PC-9 (cell line): ENCODE data around the gene ETS1. TPM values are rescaled to one million over a fixed set of nuclear protein-coding genes. Genes with fewer than 3 reads are reported as not detected.

ENCODE experiments used
- BruUV-seq: library from RNA; stranded (reverse); fragments of 400-500 nt; replicated peaks from 2 replicates; lab custom pipeline; 2021; lab: Mats Ljungman, UMichigan
- CTCF ChIA-PET: fragments of 300-600 bp; sonication (Branson Sonifier 250); formaldehyde crosslinking; loops from one replicate; lab custom pipeline; 2022; ENCODE audit warnings: antibody characterized with exemption; lab: Charles Lee
- POLR2A ChIA-PET: fragments of 300-600 bp; sonication (Branson Sonifier 250); formaldehyde crosslinking; loops from one replicate; lab custom pipeline; 2022; ENCODE audit warnings: antibody characterized with exemption; ENCODE audit not compliant: unreplicated experiment; lab: Charles Lee
- DNase-seq, 2 experiments: peaks; one replicate each; pipeline versions ENCODE4 v3.0.0 to v3.0.0-alpha.2; 2015 to 2022; ENCODE audit warnings: mixed read lengths in 1 of 2
- H2AFZ ChIP-seq: fragments of 200-600 bp; sonication (generic); 2 replicates; pipeline ENCODE4 v1.8.1; 2017; ENCODE audit warnings: antibody characterized with exemption
- H3F3A ChIP-seq: fragments of 200-600 bp; sonication (generic); 2 replicates; pipeline ENCODE4 v1.8.1; 2017; ENCODE audit warnings: antibody characterized with exemption, mild to moderate bottlenecking, low read depth; ENCODE audit not compliant: insufficient read depth
- H3K27ac ChIP-seq: fragments of 200-600 bp; sonication (generic); 2 replicates; pipeline ENCODE4 v1.6.1; 2016; ENCODE audit warnings: mixed run types
- H3K27me3 ChIP-seq: fragments of 200-600 bp; sonication (generic); 2 replicates; pipeline ENCODE4 v1.6.1; 2016; ENCODE audit warnings: low read depth, mixed run types; ENCODE audit not compliant: insufficient read depth
- H3K36me3 ChIP-seq: fragments of 200-600 bp; sonication (generic); 2 replicates; pipeline ENCODE4 v1.6.1; 2016; ENCODE audit warnings: low read depth, mixed run types
- H3K4me1 ChIP-seq: fragments of 200-600 bp; sonication (generic); replicated peaks from 2 replicates; pipeline ENCODE4 v1.6.1; 2016; ENCODE audit warnings: mixed run types; ENCODE audit not compliant: insufficient read depth
- H3K4me2 ChIP-seq: fragments of 200-600 bp; sonication (generic); 2 replicates; pipeline ENCODE4 v1.6.1; 2017; ENCODE audit warnings: mixed run types
- H3K4me3 ChIP-seq: fragments of 200-600 bp; sonication (generic); 2 replicates; pipeline ENCODE4 v1.6.1; 2016; ENCODE audit warnings: mixed run types
- H3K79me2 ChIP-seq: fragments of 200-600 bp; sonication (generic); 2 replicates; pipeline ENCODE4 v1.6.1; 2017; ENCODE audit warnings: low read depth, mixed run types
- H3K9me2 ChIP-seq: fragments of 200-600 bp; sonication (generic); 2 replicates; pipeline ENCODE4 v1.8.1; 2017; ENCODE audit warnings: mild to moderate bottlenecking; ENCODE audit not compliant: insufficient read depth
- H3K9me3 ChIP-seq: fragments of 200-600 bp; sonication (generic); 2 replicates; pipeline ENCODE4 v1.8.1; 2016; ENCODE audit warnings: low read depth; ENCODE audit not compliant: insufficient read depth
- H4K20me1 ChIP-seq: fragments of 200-600 bp; sonication (generic); 2 replicates; pipeline ENCODE4 v1.8.1; 2017; ENCODE audit not compliant: insufficient read depth
- CTCF ChIP-seq: fragments of 200-600 bp; sonication (generic); conservative IDR thresholded peaks from 2 replicates; pipeline ENCODE4 v1.6.1; 2017; ENCODE audit warnings: mixed run types, antibody characterized with exemption, mild to moderate bottlenecking, moderate library complexity
- EZH2 ChIP-seq: fragments of 200-600 bp; sonication (generic); IDR thresholded peaks from 2 replicates; pipeline ENCODE4 v1.8.0; 2017; ENCODE audit warnings: antibody characterized with exemption, low read depth
- intact Hi-C: fragments of 100-400 bp; cut with micrococcal nuclease; formaldehyde crosslinking; loops from one replicate; pipeline ENCODE4 v1.10.0; 2022; ENCODE audit not compliant: unreplicated experiment
- total RNA-seq: library from RNA; stranded (reverse); gene quantifications from 2 replicates; pipeline ENCODE4 v1.2.3, GENCODE V29; 2021

ETS1 gene
- total RNA-seq, 1 experiment from 2014 or later, result 23.3 TPM

- no peak overlapping the region for H3K27ac ChIP-seq
- H3K4me3 ChIP-seq, result no peak overlapping the region
- no peaks in the 10 kb centered on the region for H3K9me2 ChIP-seq
- H3K4me2 ChIP-seq, result no peak overlapping the region
- TF ChIP-seq EZH2 (no peak), CTCF (no peak)
- ChIA-PET POLR2A (interaction anchor here (0.6 kb wide), 1 partner anchor 33 kb away, joined by 3 read pairs; no protein-coding TSS in a partner anchor), CTCF (interaction anchor here (1.2 kb wide), 1 partner anchor 141 kb away, joined by 3 read pairs; no protein-coding TSS in a partner anchor)
- H3K4me1 ChIP-seq, result peaks cover 16% of the 10 kb centered on the region
- H3K9me3 ChIP-seq, result no peaks in the 10 kb centered on the region
- peaks cover 15% of the 10 kb centered on the region for H3K79me2 ChIP-seq
- H2AFZ ChIP-seq, result no peak overlapping the region
- H3K27me3 ChIP-seq, result no peaks in the 10 kb centered on the region
- intact Hi-C loops, result no loop called here
- peaks cover 24% of the 10 kb centered on the region for H3K36me3 ChIP-seq
- DNase-seq, result no peak
- no TSS peak for BruUV-seq
- no peaks in the 10 kb centered on the region for H4K20me1 ChIP-seq
- H3F3A ChIP-seq, result no peaks in the 10 kb centered on the region
Measured at GRCh38 chr11:128487978-128488377, 99.4 kb downstream of the ETS1 start.

DNA sequence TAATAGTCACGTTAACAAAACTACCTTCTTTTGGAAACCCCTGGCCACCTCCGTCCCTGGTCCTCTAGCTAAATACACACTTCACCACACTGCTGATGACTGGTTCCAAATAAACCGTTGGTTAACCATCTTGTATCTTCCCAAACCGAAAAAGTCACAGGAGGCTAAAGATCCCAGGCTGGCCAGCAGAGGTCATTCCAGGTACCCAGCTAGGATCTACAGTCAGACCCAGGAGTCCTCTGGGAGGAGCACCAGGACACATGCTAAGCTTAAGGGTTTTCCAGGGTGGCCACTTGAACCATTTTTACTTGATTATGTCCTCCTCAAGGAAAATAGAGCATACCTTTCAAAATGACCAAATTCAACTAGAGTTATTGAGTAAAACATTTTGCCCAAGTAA, 103.2 kb downstream of the ETS1 start:
- POLR2A ChIA-PET, result no interaction called here
- no peak for DNase-seq

DNA sequence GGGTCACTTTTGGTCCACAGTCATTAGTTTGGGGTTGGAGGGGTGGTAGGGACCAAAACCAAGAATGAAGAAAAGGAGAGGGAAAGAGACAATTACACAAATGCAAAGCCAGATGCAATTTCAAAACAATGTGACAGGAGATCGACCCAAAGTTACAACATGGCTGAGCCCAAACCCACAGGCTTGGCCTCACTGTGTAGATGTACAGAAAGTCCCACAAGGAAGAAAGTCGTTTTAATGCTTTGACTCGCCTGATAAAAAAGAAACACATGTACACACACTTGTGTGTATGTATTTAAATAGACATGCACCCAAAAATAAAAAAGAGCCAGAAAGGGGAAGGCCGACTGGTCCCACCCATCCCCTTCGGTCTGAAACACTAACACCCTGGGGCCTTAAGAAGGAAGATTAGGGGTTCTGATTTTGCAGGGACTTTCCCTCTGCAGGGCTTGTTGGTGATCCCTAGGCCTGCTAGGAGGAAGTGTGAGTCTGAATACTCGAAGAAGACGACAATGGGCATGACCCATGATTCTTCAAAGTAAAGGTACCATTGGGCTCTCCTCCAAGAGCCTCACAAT, 104.1 kb downstream of the ETS1 start:
- BruUV-seq, result no TSS peak
- CTCF ChIA-PET, result interaction anchor here (1.5 kb wide), 2 partner anchors 147 to 348 kb away, joined by 3 to 5 read pairs; no protein-coding TSS in a partner anchor
- TF ChIP-seq CTCF, result no peak
- TF ChIP-seq EZH2, result no peak
- no peak for DNase-seq
- no peak overlapping the region for H2AFZ ChIP-seq
- H3K79me2 ChIP-seq, result no peaks in the 10 kb centered on the region
- peaks cover 6% of the 10 kb centered on the region for H3K4me1 ChIP-seq
- H3K9me3 ChIP-seq, result no peaks in the 10 kb centered on the region
- H3K4me3 ChIP-seq, result no peak overlapping the region
- no peaks in the 10 kb centered on the region for H3F3A ChIP-seq
- no peaks in the 10 kb centered on the region for H3K9me2 ChIP-seq
- H3K4me2 ChIP-seq, result no peak overlapping the region
- H3K27ac ChIP-seq, result no peak overlapping the region
- H4K20me1 ChIP-seq, result no peaks in the 10 kb centered on the region
- peaks cover 29% of the 10 kb centered on the region; the same call in 1 of the 2 replicates for H3K36me3 ChIP-seq
- intact Hi-C loops, result no loop called here
- no peaks in the 10 kb centered on the region for H3K27me3 ChIP-seq
- POLR2A ChIA-PET, result no interaction called here

More for the DNA sequence above, 103.2 kb downstream of the ETS1 start:
- H3K4me3 ChIP-seq, result no peak overlapping the region
- BruUV-seq, result no TSS peak
- H3K9me3 ChIP-seq, result no peaks in the 10 kb centered on the region
- intact Hi-C loops, result loop anchor here (1.0 kb wide), 1 partner anchor 146 kb away; no protein-coding TSS in a partner anchor
- peaks cover 6% of the 10 kb centered on the region for H3K4me1 ChIP-seq
- peaks cover 25% of the 10 kb centered on the region; the same call in 1 of the 2 replicates for H3K36me3 ChIP-seq
- H3K27me3 ChIP-seq, result no peaks in the 10 kb centered on the region
- no peak overlapping the region for H3K4me2 ChIP-seq
- H3F3A ChIP-seq, result no peaks in the 10 kb centered on the region
- CTCF ChIA-PET, result interaction anchor here (1.0 to 1.5 kb wide), 3 partner anchors 27 to 347 kb away, joined by 3 to 5 read pairs (median 3); no protein-coding TSS in a partner anchor
- no peak overlapping the region for H3K27ac ChIP-seq
- no peak overlapping the region for H2AFZ ChIP-seq
- no peaks in the 10 kb centered on the region for H3K79me2 ChIP-seq
- TF ChIP-seq CTCF (peak; percentile 45; the same call in 1 of the 2 replicates), EZH2 (no peak)
- H3K9me2 ChIP-seq, result no peaks in the 10 kb centered on the region
- no peaks in the 10 kb centered on the region for H4K20me1 ChIP-seq
